AG09319 (cell line): ENCODE measurements around the gene TMCC2.

ENCODE experiments used
- DNase-seq: peaks from one replicate; pipeline ENCODE4 v3.0.0-alpha.2; 2010; ENCODE audit warnings: low read depth; ENCODE audit errors: extremely low read depth
- TF ChIP-seq, protein P1 (sequence below): IDR thresholded peaks from 2 replicates; pipeline ENCODE4 v1.5.1; 2011; ENCODE audit warnings: low read depth, mild to moderate bottlenecking, inconsistent platforms, low read length, moderate library complexity

TMCC2 gene

DNA sequence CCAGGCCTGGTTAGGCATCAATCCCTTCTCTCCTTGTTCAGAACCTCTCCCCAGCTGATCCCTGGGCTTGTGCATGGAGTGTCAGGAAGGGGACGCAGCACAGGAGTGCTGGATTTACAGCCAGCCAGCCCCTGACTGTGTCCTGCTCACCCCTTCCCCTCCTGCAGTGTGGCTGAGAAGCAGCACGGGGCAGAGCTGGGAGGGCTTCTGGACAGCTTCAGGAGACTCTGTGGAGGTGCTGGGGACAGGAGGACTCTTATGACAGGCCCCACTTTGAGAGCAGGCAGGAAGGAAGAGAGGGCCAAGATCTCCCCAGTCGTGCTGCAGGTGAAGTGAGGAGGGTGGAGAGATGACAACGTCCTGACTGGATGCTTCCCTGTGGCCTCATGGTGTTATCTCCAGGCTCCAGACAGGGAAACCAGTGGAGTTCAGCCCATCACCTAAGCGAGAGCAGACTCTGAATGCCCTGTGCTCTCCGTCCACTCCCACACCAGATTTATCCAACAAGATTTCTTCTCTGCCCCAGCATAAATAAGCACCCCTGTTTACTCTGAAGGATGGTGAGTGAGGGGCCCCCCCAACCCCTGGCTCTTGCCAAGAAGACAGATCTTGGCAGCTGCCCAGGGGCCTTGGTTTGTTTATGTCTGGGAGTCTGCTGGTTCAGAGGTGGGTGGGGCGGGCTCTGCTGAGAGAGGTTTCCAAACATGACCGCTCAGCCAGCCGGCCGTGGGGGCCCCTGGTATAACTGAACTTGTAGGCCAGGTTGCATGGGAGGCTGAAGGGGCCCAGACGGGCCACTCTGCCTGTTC lies 21.3 kb downstream of the TMCC2 start:
- TF ChIP-seq, protein P1, sequence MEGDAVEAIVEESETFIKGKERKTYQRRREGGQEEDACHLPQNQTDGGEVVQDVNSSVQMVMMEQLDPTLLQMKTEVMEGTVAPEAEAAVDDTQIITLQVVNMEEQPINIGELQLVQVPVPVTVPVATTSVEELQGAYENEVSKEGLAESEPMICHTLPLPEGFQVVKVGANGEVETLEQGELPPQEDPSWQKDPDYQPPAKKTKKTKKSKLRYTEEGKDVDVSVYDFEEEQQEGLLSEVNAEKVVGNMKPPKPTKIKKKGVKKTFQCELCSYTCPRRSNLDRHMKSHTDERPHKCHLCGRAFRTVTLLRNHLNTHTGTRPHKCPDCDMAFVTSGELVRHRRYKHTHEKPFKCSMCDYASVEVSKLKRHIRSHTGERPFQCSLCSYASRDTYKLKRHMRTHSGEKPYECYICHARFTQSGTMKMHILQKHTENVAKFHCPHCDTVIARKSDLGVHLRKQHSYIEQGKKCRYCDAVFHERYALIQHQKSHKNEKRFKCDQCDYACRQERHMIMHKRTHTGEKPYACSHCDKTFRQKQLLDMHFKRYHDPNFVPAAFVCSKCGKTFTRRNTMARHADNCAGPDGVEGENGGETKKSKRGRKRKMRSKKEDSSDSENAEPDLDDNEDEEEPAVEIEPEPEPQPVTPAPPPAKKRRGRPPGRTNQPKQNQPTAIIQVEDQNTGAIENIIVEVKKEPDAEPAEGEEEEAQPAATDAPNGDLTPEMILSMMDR = no peak
- DNase-seq = peak; percentile 25

DNA sequence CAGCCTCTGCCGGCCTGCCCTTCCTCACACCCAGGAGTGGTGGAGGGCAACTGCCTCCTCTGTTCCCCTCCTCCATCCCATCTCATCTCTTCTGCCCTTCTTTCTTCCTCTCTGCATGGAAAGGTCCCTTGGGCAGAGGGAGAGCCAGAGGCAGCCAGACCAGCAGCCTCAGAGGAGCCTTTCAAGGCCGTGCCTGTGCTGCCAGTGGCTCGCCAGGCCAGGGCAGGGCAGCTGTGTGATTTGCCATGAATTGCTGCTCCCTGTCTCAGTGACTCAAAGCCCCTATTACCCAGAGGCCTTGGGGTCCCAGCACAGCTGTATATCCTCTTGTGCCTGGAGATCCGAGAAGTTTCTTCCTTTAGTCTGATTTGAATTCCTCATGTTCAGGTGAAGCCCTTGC lies 21.9 kb downstream of the TMCC2 start:
- no peak for DNase-seq
- TF ChIP-seq, protein P1 = no peak

DNA sequence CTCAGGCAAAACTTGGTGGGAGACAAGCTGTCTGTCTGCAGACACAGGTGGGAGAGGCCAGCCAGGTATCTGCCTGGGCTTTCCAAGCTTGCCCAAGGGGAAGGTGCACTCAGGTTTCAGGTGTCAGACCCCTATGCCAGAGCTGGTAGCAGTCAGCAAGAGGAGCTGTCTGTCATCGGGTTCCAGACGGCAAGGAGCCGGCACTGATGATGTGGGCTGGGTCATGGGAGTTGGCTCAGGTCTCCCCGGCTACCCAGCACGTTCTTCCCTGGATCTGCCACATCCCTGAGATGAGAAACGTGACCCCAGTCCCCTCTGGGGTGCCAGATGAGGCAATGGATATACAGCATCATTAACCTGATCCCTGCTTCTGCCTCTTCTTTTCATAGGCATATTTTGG lies 23.0 kb downstream of the TMCC2 start:
- TF ChIP-seq, protein P1 = no peak
- no peak for DNase-seq

DNA sequence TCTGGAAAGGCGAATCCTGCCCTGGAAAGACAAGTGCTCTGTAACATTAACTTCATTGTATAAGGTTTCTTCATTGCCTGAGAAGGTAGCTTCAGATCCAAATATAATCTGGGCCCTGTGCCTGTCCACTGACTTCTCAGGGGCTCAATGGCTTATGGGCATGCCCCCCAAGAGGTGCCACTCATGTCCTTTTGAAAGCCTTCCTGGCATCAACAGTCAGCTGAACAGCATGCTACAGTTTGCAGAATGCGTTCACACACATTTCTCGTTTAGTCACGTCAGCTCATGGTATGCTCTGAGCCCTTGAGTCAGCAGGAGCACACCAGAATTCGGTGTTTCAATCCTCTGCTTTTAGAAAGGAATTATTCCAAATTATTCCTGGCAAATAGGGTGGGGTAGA lies 23.8 kb downstream of the TMCC2 start:
- TF ChIP-seq, protein P1 = no peak

DNA sequence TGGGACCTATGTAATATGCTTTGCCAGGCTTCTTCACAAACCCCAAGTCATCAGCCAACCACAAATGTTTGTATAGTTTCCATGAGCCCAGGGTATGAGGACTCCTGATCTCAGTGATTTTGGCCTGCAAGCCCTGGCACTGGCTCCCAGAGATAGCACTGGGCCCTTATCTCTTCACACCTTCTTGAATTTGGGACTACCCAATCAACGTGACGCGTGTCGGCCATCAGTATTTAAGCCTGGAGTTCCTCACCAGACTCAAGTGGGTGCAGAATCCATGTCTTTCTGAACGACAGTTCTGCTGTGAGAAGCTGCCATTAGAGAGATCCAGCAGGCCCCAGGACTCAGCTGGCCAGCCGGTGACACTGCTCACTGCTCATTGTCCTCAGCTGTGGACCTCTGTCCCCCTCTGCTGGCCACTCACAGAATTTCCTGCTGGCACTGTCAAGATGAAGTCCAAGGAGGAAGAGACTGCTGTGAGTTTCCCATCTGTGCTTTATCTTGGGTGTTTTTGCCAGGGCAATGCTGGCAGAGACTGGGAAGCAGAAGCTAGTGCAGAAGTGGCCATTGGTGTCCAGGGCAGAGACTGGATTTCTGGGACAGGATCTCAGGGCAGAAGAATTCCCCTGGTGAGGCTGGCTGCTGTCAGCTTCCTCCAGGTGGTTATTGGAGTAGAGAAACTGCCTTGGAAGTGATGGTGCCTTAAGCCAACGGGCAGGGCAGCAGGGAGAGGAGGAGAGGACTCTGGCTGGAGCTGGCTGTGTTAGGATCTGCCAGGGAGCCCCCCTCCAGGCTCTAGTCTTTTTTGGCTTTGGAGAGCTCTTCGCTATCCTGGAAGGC lies 28.4 kb downstream of the TMCC2 start:
- DNase-seq = peak; percentile 56
- TF ChIP-seq, protein P1 = peak; percentile 95

More for the DNA sequence above, 23.8 kb downstream of the TMCC2 start:
- DNase-seq = no peak

DNA sequence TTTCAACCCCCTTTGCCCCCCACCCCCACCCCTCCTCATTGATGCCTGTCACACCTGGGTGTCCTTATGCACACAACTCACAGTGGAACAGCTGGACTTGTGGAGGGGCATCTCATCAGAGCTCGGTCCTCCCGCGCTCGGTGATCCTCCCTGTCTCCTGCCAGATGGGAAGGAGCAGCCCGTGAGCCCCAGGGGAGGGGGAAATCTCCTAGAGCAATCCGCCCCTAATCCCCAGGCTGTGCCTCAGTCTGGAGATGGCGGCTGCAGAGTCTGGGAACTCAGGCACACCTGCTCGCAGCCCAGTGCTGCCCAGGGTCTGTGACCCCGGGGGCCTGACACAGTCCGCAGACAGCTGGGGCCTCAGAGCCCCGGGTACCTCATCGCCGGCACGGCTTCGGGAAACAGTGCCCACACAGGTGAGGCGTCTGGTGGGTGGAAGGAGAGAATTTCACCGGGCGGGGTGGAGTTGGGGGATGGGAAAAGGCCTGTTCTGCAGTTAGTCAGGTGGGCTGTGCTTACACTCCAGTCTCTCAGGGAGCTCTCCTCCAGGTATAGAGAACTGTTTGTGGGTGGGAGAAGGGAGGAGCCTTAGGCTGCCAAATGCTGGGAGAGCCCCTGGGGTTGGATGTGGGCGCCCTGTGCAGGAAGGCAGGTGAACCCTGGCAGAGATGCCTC lies 29.3 kb downstream of the TMCC2 start:
- TF ChIP-seq, protein P1 = no peak
- DNase-seq = no peak

DNA sequence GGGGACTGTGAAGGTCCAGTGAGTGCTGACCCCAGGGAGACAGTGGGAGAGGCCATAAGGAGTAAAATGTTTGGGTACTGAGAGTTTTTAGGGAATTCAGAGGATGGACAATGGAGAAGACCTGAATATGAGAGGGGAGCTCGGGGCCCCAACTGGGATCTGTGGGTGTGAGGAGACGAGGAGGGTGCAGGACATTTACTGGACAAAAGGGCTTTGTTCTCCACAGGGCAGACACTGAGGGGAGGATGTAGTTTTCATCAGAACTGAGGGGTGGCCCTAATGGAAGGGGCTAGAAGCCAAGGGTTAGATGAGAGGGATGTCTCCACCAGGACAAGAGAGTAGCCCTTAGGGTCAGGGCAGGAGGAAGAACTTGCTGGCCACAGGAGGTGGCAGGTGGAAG lies 30.0 kb downstream of the TMCC2 start:
- no peak for DNase-seq
- TF ChIP-seq, protein P1 = no peak
